Left hindlimb (tissue), 1 donor: ENCODE data around the gene CDC42EP2.
A peak's percentile ranks its signal among the peaks of the same experiment; 100 is the strongest.

Experiments used
- DNase-seq: peaks from one replicate; pipeline ENCODE4 v3.0.0-alpha.2; 2018

CDC42EP2 gene

DNA sequence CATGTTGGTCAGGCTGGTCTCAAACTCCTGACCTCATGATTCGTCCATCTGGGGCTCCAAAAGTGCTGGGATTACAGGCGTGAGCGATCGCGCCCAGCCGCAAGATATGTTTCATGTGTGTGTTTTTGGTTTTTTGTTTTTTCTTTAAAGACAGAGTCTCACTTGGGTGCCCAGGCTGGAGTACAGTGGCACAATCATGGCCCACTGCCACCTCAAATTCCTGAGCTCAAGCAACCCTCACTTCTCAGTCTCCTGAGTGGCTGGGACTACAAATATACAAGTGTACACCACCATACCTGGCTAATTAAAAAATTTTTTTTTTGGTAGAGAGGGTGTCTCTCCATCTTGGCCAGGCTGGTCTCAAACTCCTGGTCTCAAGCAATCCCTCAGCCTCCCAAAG, 48.3 kb downstream of the CDC42EP2 start:
- no peak for DNase-seq

DNA sequence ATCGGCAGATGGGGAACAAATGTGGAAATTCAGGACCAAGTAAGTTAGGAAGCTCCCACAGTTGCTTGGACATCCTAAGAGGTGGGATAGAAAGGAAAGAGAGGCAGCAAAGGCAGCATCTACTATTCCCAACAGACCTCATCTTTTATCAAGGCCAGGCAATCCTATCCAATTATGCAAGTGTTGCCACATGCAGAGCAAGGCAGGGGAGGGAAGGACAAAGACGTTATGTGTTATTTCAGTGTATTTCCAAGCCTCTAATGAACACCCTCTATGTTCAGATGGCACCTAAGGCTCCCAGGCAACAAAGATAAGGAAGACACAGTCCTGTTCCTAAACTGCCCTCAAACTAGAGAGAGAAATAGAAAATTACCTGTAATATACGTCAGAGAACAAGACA, 49.1 kb downstream of the CDC42EP2 start:
- no peak for DNase-seq

DNA sequence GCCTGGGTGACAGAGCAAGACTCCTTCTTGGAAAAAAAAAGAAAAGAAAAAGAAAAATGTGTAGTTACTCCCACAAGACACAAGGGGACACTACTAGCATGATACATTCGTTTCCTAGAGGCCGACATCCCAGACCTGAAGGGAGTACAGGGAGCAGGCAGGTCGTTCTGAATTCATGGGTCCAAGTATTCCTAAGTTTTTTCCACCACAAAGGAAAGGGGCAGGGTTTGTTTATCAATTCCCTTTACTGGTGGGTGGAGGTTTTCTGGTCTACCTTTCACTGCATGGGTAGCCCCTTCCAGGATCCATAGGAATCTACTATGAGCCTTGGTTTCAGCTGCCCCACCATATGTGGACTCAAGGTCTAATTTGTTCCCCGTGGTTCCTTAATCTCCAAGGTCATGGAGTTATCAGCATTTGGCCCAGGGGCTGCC, 51.7 kb downstream of the CDC42EP2 start:
- peak; percentile 46 for DNase-seq

DNA sequence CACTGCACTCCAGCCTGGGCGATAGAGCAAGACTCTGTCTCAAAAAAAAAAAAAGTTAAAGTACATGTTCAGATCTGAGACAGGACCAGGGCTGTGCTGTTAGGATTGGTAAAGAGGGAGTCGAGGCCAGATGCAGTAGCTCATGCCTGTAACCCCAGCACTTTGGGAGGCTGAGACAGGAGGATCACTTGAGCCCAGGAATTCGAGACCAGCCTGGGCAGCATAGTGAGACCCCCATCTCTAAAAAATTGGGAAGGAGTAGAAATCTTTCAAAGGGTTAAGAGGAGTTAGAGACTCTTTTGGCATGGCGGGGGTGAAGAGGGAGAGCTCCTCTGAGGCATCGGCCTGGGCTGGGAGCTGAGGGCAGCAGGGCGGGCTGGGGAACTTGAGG, 56.0 kb downstream of the CDC42EP2 start:
- DNase-seq, result no peak
